IPS-18a (cell line): Measurements from ENCODE around the gene XPNPEP1.

Experiments used
- H3K27ac ChIP-seq: one replicate; pipeline ENCODE4 v1.5.1; 2013; ENCODE audit warnings: low read length
- H3K27me3 ChIP-seq: one replicate; pipeline ENCODE4 v1.6.1; 2013; ENCODE audit warnings: mild to moderate bottlenecking, low read length; ENCODE audit not compliant: control insufficient read depth, insufficient read depth
- H3K36me3 ChIP-seq: one replicate; pipeline ENCODE4 v1.6.1; 2013; ENCODE audit warnings: low read depth, low read length; ENCODE audit not compliant: control insufficient read depth
- H3K4me1 ChIP-seq: one replicate; pipeline ENCODE4 v1.6.1; 2013; ENCODE audit warnings: low read depth, low read length; ENCODE audit not compliant: control insufficient read depth
- H3K4me3 ChIP-seq: one replicate; pipeline ENCODE4 v1.5.1; 2013; ENCODE audit warnings: low read length
- H3K9ac ChIP-seq: one replicate; pipeline ENCODE4 v1.6.1; 2013; ENCODE audit warnings: mild to moderate bottlenecking, low read length, moderate library complexity
- H3K9me3 ChIP-seq: one replicate; pipeline ENCODE4 v1.6.1; 2013; ENCODE audit warnings: low read depth, low read length; ENCODE audit not compliant: control insufficient read depth

Gene XPNPEP1

GRCh38 chr10:109961174-109962001 lies 38.1 kb upstream of the XPNPEP1 start:
- H3K27ac ChIP-seq, result no peak overlapping the region
- H3K36me3 ChIP-seq, result no peaks in the 10 kb centered on the region
- H3K9me3 ChIP-seq, result no peaks in the 10 kb centered on the region
- H3K9ac ChIP-seq, result peak overlapping the region; percentile 10
- peaks cover 17% of the 10 kb centered on the region for H3K4me1 ChIP-seq
- no peaks in the 10 kb centered on the region for H3K27me3 ChIP-seq
- H3K4me3 ChIP-seq, result no peak overlapping the region

GRCh38 chr10:109960682-109961081 lies 37.4 kb upstream of the XPNPEP1 start:
- no peak overlapping the region for H3K27ac ChIP-seq
- H3K4me3 ChIP-seq, result no peak overlapping the region
- no peaks in the 10 kb centered on the region for H3K27me3 ChIP-seq
- no peaks in the 10 kb centered on the region for H3K9me3 ChIP-seq
- H3K36me3 ChIP-seq, result no peaks in the 10 kb centered on the region
- H3K4me1 ChIP-seq, result peaks cover 17% of the 10 kb centered on the region
- no peak overlapping the region for H3K9ac ChIP-seq

- no peak overlapping the region for H3K27ac ChIP-seq
- H3K27me3 ChIP-seq, result no peaks in the 10 kb centered on the region
- no peaks in the 10 kb centered on the region for H3K9me3 ChIP-seq
- no peaks in the 10 kb centered on the region for H3K36me3 ChIP-seq
- no peak overlapping the region for H3K9ac ChIP-seq
- H3K4me3 ChIP-seq, result no peak overlapping the region
- peaks cover 17% of the 10 kb centered on the region for H3K4me1 ChIP-seq
Measured at GRCh38 chr10:109959259-109960145, 36.2 kb upstream of the XPNPEP1 start.

GRCh38 chr10:109958059-109958458 lies 34.7 kb upstream of the XPNPEP1 start:
- Histone ChIP-seq H3K4me1 (peaks cover 17% of the 10 kb centered on the region), H3K36me3 (no peaks in the 10 kb centered on the region), H3K27ac (no peak overlapping the region), H3K9me3 (no peaks in the 10 kb centered on the region), H3K27me3 (no peaks in the 10 kb centered on the region), H3K9ac (no peak overlapping the region), H3K4me3 (no peak overlapping the region)

GRCh38 chr10:109957092-109957797 lies 33.9 kb upstream of the XPNPEP1 start:
- peaks cover 17% of the 10 kb centered on the region for H3K4me1 ChIP-seq
- no peaks in the 10 kb centered on the region for H3K27me3 ChIP-seq
- H3K9me3 ChIP-seq, result no peaks in the 10 kb centered on the region
- no peaks in the 10 kb centered on the region for H3K36me3 ChIP-seq
- no peak overlapping the region for H3K9ac ChIP-seq
- no peak overlapping the region for H3K27ac ChIP-seq
- no peak overlapping the region for H3K4me3 ChIP-seq

GRCh38 chr10:109956454-109957091 lies 33.3 kb upstream of the XPNPEP1 start:
- no peak overlapping the region for H3K4me3 ChIP-seq
- H3K36me3 ChIP-seq, result no peaks in the 10 kb centered on the region
- H3K9me3 ChIP-seq, result no peaks in the 10 kb centered on the region
- H3K27me3 ChIP-seq, result no peaks in the 10 kb centered on the region
- H3K27ac ChIP-seq, result no peak overlapping the region
- peaks cover 10% of the 10 kb centered on the region for H3K4me1 ChIP-seq
- H3K9ac ChIP-seq, result no peak overlapping the region

GRCh38 chr10:109953766-109954165 lies 30.5 kb upstream of the XPNPEP1 start:
- Histone ChIP-seq H3K9ac (no peak overlapping the region), H3K4me1 (no peaks in the 10 kb centered on the region), H3K4me3 (no peak overlapping the region), H3K27ac (no peak overlapping the region), H3K36me3 (no peaks in the 10 kb centered on the region), H3K27me3 (no peaks in the 10 kb centered on the region), H3K9me3 (no peaks in the 10 kb centered on the region)

GRCh38 chr10:109952526-109952925 lies 29.2 kb upstream of the XPNPEP1 start:
- H3K36me3 ChIP-seq, result no peaks in the 10 kb centered on the region
- H3K27ac ChIP-seq, result no peak overlapping the region
- H3K9ac ChIP-seq, result no peak overlapping the region
- no peaks in the 10 kb centered on the region for H3K9me3 ChIP-seq
- no peaks in the 10 kb centered on the region for H3K4me1 ChIP-seq
- H3K27me3 ChIP-seq, result no peaks in the 10 kb centered on the region
- H3K4me3 ChIP-seq, result no peak overlapping the region

GRCh38 chr10:109947111-109947920 lies 24.0 kb upstream of the XPNPEP1 start:
- Histone ChIP-seq H3K27me3 (no peaks in the 10 kb centered on the region), H3K36me3 (no peaks in the 10 kb centered on the region), H3K9me3 (no peaks in the 10 kb centered on the region)

GRCh38 chr10:109946680-109947079 lies 23.4 kb upstream of the XPNPEP1 start:
- Histone ChIP-seq H3K27me3 (no peaks in the 10 kb centered on the region), H3K9me3 (no peaks in the 10 kb centered on the region), H3K9ac (no peak overlapping the region), H3K27ac (no peak overlapping the region), H3K36me3 (no peaks in the 10 kb centered on the region), H3K4me1 (no peaks in the 10 kb centered on the region), H3K4me3 (no peak overlapping the region)

More at GRCh38 chr10:109947111-109947920, 24.0 kb upstream of the XPNPEP1 start:
- Histone ChIP-seq H3K4me3 (no peak overlapping the region), H3K27ac (no peak overlapping the region), H3K9ac (no peak overlapping the region), H3K4me1 (no peaks in the 10 kb centered on the region)
